Suprapubic skin (tissue), 4 donors: ENCODE measurements around the gene SMIM1. TPM values are rescaled to one million over a fixed set of nuclear protein-coding genes. Genes with fewer than 3 reads are reported as not detected.

Experiments used
- DNase-seq, 2 donors: peaks; one replicate each; pipeline ENCODE4 v3.0.0-alpha.2; 2019; ENCODE audit warnings: low spot score in 2 of 2
- H3K27ac ChIP-seq: fragments of 200-600 bp; sonication (generic); one replicate; pipeline ENCODE4 v1.5.1; 2019
- H3K27me3 ChIP-seq: fragments of 200-600 bp; sonication (generic); one replicate; pipeline ENCODE4 v1.5.1; 2019
- H3K36me3 ChIP-seq: fragments of 200-600 bp; sonication (generic); one replicate; pipeline ENCODE4 v1.5.1; 2019
- H3K4me1 ChIP-seq: fragments of 200-600 bp; sonication (generic); one replicate; pipeline ENCODE4 v1.5.1; 2019
- H3K4me3 ChIP-seq: fragments of 200-600 bp; sonication (generic); one replicate; pipeline ENCODE4 v1.5.1; 2019; ENCODE audit warnings: mild to moderate bottlenecking
- H3K9me3 ChIP-seq: fragments of 200-600 bp; sonication (generic); one replicate; pipeline ENCODE4 v1.5.1; 2019
- EP300 ChIP-seq: sonication (generic); formaldehyde crosslinking; IDR thresholded peaks from one replicate; pipeline ENCODE4 v1.6.1; 2017; ENCODE audit warnings: antibody characterized with exemption
- POLR2A ChIP-seq, 2 donors: fragments of 450-650 bp; IDR thresholded peaks; one replicate each; pipeline ENCODE4 v1.6.1; 2017; ENCODE audit warnings: antibody characterized with exemption in 2 of 2, mild to moderate bottlenecking in 2 of 2, moderate library complexity in 2 of 2
- POLR2AphosphoS5 ChIP-seq, 3 donors: sonication (generic); formaldehyde crosslinking; IDR thresholded peaks; one replicate each; pipeline ENCODE4 v1.6.1; 2017; ENCODE audit warnings: antibody characterized with exemption in 3 of 3
- WGBS: methylation state at CpG from one replicate; pipeline ENCODE4 v1.1.5; 2018; 5-methylcytosine and 5-hydroxymethylcytosine counted together
- total RNA-seq, 4 donors: library from RNA; depleted of rRNA; stranded (reverse); fragments of >200 nt; gene quantifications; one replicate each; pipeline ENCODE4 v1.1.0, GENCODE V29; 2016
- TF ChIP-seq, protein P1 (sequence below), 2 donors: fragments of 200-600 bp in 1 of 2; fragments of 450-650 bp in 1 of 2; sonication (generic) in 1 of 2; IDR thresholded peaks; one replicate each; pipeline ENCODE4 v1.5.1; 2016 to 2019; ENCODE audit warnings: antibody characterized with exemption in 2 of 2, mild to moderate bottlenecking in 1 of 2, moderate library complexity in 1 of 2

Gene SMIM1
- total RNA-seq, 4 donors from 2014 or later: 3.2 to 8.4 (median 3.4) TPM; not detected in 1

- TF ChIP-seq EP300: no peak
- TF ChIP-seq, protein P1, sequence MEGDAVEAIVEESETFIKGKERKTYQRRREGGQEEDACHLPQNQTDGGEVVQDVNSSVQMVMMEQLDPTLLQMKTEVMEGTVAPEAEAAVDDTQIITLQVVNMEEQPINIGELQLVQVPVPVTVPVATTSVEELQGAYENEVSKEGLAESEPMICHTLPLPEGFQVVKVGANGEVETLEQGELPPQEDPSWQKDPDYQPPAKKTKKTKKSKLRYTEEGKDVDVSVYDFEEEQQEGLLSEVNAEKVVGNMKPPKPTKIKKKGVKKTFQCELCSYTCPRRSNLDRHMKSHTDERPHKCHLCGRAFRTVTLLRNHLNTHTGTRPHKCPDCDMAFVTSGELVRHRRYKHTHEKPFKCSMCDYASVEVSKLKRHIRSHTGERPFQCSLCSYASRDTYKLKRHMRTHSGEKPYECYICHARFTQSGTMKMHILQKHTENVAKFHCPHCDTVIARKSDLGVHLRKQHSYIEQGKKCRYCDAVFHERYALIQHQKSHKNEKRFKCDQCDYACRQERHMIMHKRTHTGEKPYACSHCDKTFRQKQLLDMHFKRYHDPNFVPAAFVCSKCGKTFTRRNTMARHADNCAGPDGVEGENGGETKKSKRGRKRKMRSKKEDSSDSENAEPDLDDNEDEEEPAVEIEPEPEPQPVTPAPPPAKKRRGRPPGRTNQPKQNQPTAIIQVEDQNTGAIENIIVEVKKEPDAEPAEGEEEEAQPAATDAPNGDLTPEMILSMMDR (IDR thresholded peaks at IDR 0.05): no peak
- TF ChIP-seq POLR2A (IDR thresholded peaks at IDR 0.05): no peak
- TF ChIP-seq POLR2AphosphoS5 (IDR thresholded peaks at IDR 0.05): no peak
- Histone ChIP-seq H3K9me3 (no peaks in the 10 kb centered on the region), H3K36me3 (peaks cover 76% of the 10 kb centered on the region), H3K27me3 (no peaks in the 10 kb centered on the region), H3K4me1 (no peaks in the 10 kb centered on the region), H3K27ac (no peak overlapping the region), H3K4me3 (no peak overlapping the region)
- WGBS: 88% methylated on average over 17 of the region's 28 CpGs
- no peak for DNase-seq
Measured at GRCh38 chr1:3817821-3818597, 45.5 kb downstream of the SMIM1 start.

GRCh38 chr1:3819771-3820200, 47.2 kb downstream of the SMIM1 start:
- TF ChIP-seq, protein P1 (IDR thresholded peaks at IDR 0.05): no peak
- TF ChIP-seq POLR2AphosphoS5 (IDR thresholded peaks at IDR 0.05) (no peak), EP300 (no peak), POLR2A (IDR thresholded peaks at IDR 0.05) (no peak)
- H3K36me3 ChIP-seq: peaks cover 83% of the 10 kb centered on the region
- H3K27me3 ChIP-seq: no peaks in the 10 kb centered on the region
- no peak for DNase-seq
- WGBS: 48% methylated on average over 10 of the region's 10 CpGs
- H3K4me1 ChIP-seq: no peaks in the 10 kb centered on the region
- no peak overlapping the region for H3K27ac ChIP-seq
- no peak overlapping the region for H3K4me3 ChIP-seq
- H3K9me3 ChIP-seq: no peaks in the 10 kb centered on the region

- no peak for DNase-seq
- H3K9me3 ChIP-seq: no peaks in the 10 kb centered on the region
- 79% methylated on average over 8 of the region's 8 CpGs for WGBS
- H3K27ac ChIP-seq: no peak overlapping the region
- no peaks in the 10 kb centered on the region for H3K4me1 ChIP-seq
- peaks cover 83% of the 10 kb centered on the region for H3K36me3 ChIP-seq
- TF ChIP-seq, protein P1 (IDR thresholded peaks at IDR 0.05): no peak
- TF ChIP-seq POLR2AphosphoS5 (IDR thresholded peaks at IDR 0.05) (no peak), EP300 (no peak), POLR2A (IDR thresholded peaks at IDR 0.05) (no peak)
- no peaks in the 10 kb centered on the region for H3K27me3 ChIP-seq
- no peak overlapping the region for H3K4me3 ChIP-seq
Measured at GRCh38 chr1:3820316-3820715, 47.8 kb downstream of the SMIM1 start.

DNA sequence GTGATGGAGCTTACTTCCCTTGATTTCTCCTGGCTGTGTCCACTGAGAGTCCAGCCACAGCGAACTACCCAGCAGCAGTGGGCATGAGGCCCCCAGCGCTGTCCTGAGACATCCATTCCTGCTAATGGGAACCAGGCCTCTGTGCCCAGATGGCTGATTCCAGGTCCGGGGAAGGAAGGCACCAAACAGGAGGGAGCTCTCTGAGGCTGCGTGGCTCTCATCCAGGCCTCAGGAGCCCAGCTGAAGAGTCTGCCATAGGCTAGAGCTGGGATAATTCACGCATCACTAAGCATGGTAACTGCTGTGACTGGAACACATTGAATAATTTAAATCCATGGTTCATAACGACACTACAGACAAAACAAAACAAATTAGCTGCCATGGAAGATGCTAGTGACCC, 48.5 kb downstream of the SMIM1 start:
- H3K27me3 ChIP-seq: no peaks in the 10 kb centered on the region
- H3K4me3 ChIP-seq: no peak overlapping the region
- no peaks in the 10 kb centered on the region for H3K4me1 ChIP-seq
- no peaks in the 10 kb centered on the region for H3K9me3 ChIP-seq
- no peak for DNase-seq
- no peak for TF ChIP-seq POLR2AphosphoS5 (IDR thresholded peaks at IDR 0.05)
- no peak for TF ChIP-seq EP300
- TF ChIP-seq POLR2A (IDR thresholded peaks at IDR 0.05): no peak
- TF ChIP-seq, protein P1 (IDR thresholded peaks at IDR 0.05): no peak
- H3K36me3 ChIP-seq: peaks cover 83% of the 10 kb centered on the region
- WGBS: 70% methylated on average over 5 of the region's 6 CpGs
- H3K27ac ChIP-seq: no peak overlapping the region

GRCh38 chr1:3821447-3821846, 48.9 kb downstream of the SMIM1 start:
- WGBS: 85% methylated on average over 13 of the region's 13 CpGs
- Histone ChIP-seq H3K4me1 (no peaks in the 10 kb centered on the region), H3K27me3 (no peaks in the 10 kb centered on the region), H3K36me3 (peaks cover 83% of the 10 kb centered on the region), H3K4me3 (no peak overlapping the region), H3K27ac (no peak overlapping the region), H3K9me3 (no peaks in the 10 kb centered on the region)
- DNase-seq: no peak
- TF ChIP-seq POLR2AphosphoS5 (IDR thresholded peaks at IDR 0.05) (no peak), POLR2A (IDR thresholded peaks at IDR 0.05) (no peak), EP300 (no peak)
- TF ChIP-seq, protein P1 (IDR thresholded peaks at IDR 0.05): no peak
